A549 treated with AZD2906 at 1 μM for 4 hours (cell line): ENCODE measurements around the gene POLA1. TPM values are rescaled to one million over a fixed set of nuclear protein-coding genes. Genes with fewer than 3 reads are reported as not detected.

ENCODE experiments used
- total RNA-seq: library from RNA; stranded (reverse); fragments of 200-300 nt; extraction: Qiagen RNA extraction; gene quantifications from 5 replicates; pipeline ENCODE4 v1.2.3, GENCODE V29; 2022

POLA1 gene
- 9.7 to 11.0 TPM (median 10.5 TPM) in 5 replicates for total RNA-seq

GRCh38 chrX:24693453-24694202 lies at the start of gene POLA1:
Gene POLA1, plus strand, starts transcription at chrX:24693918. Its CDS starts 44 bp downstream, at chrX:24693962.

GRCh38 chrX:24647257-24648058 lies 46.3 kb upstream of the POLA1 start, which contains the start of gene PCYT1B:
Gene PCYT1B, minus strand, starts transcription at chrX:24647347. Its CDS starts 242 bp downstream, at chrX:24647105.

GRCh38 chrX:25015486-25016360 lies 322.0 kb downstream of the POLA1 start, which contains the start of gene ARX:
Gene ARX, minus strand, starts transcription at chrX:25015965. Its CDS starts 228 bp downstream, at chrX:25015737.

Other genes with a start within 250 kb of the POLA1 start
- 4.3 to 5.2 TPM (median 4.4 TPM) in 5 replicates for gene PDK3, start 228.6 kb upstream of the POLA1 start, total RNA-seq
- gene PCYT1B, start 46.6 kb upstream of the POLA1 start, total RNA-seq: 0.02 to 0.08 TPM (median 0.02 TPM) in 5 replicates